K562 (cell line): ENCODE data around the gene RSPH9. TPM values are rescaled to one million over a fixed set of nuclear protein-coding genes. Genes with fewer than 3 reads are reported as not detected.

Experiments used
- ARID1B ChIP-seq: fragments of 450-650 bp; IDR thresholded peaks from 2 replicates; pipeline ENCODE4 v1.6.1; 2016; ENCODE audit warnings: antibody characterized with exemption, mild to moderate bottlenecking, inconsistent platforms
- COPS2 ChIP-seq: fragments of 450-650 bp; conservative IDR thresholded peaks from 2 replicates; pipeline ENCODE4 v1.6.1; 2016; ENCODE audit warnings: mild to moderate bottlenecking, moderate library complexity
- ETV5 ChIP-seq: sonication (generic); formaldehyde crosslinking; IDR thresholded peaks from 2 replicates; pipeline ENCODE4 v1.4.0; 2020; ENCODE audit warnings: low read depth, mild to moderate bottlenecking, missing genetic modification reagents
- GABPB2 ChIP-seq: fragments of 250-450 bp; sonication (Bioruptor Pico); conservative IDR thresholded peaks from 2 replicates; pipeline ENCODE4 v1.5.1; 2021; ENCODE audit warnings: mild to moderate bottlenecking
- HDAC2 ChIP-seq: fragments of 450-650 bp; IDR thresholded peaks from 2 replicates; pipeline ENCODE4 v1.6.1; 2016; ENCODE audit warnings: mild to moderate bottlenecking
- HES1 ChIP-seq: fragments of 450-650 bp; IDR thresholded peaks from 2 replicates; pipeline ENCODE4 v1.6.1; 2016; ENCODE audit warnings: low read depth, mild to moderate bottlenecking, moderate library complexity
- HNRNPK ChIP-seq: fragments of 200-400 bp; formaldehyde crosslinking; IDR thresholded peaks from one replicate; pipeline ENCODE4 v1.6.1; 2018; ENCODE audit warnings: mild to moderate bottlenecking, low read depth, low read length; ENCODE audit not compliant: poor library complexity, severe bottlenecking
- HNRNPL ChIP-seq: fragments of 200-400 bp; formaldehyde crosslinking; IDR thresholded peaks from 2 replicates; pipeline ENCODE4 v1.6.1; 2017; ENCODE audit warnings: low read depth, mild to moderate bottlenecking, low read length
- HNRNPLL ChIP-seq: fragments of 200-400 bp; formaldehyde crosslinking; IDR thresholded peaks from 2 replicates; pipeline ENCODE4 v1.6.1; 2017; ENCODE audit warnings: low read length, low read depth, mild to moderate bottlenecking; ENCODE audit not compliant: poor library complexity, severe bottlenecking
- MEIS2 ChIP-seq: fragments of 450-650 bp; IDR thresholded peaks from 2 replicates; pipeline ENCODE4 v1.6.1; 2014; ENCODE audit warnings: mild to moderate bottlenecking; ENCODE audit not compliant: partially characterized antibody
- RAD51 ChIP-seq: fragments of 450-650 bp; IDR thresholded peaks from 2 replicates; pipeline ENCODE4 v1.7.1; 2016; ENCODE audit warnings: low read depth, mild to moderate bottlenecking, borderline replicate concordance
- RERE ChIP-seq: sonication (generic); formaldehyde crosslinking; IDR thresholded peaks from 2 replicates; pipeline ENCODE4 v1.8.0; 2023; ENCODE audit warnings: missing genetic modification reagents, mild to moderate bottlenecking, borderline replicate concordance
- STAT5A ChIP-seq: IDR thresholded peaks from 2 replicates; pipeline ENCODE4 v1.6.1; 2012; ENCODE audit warnings: low read length, inconsistent platforms, borderline replicate concordance
- TOE1 ChIP-seq, 2 experiments: fragments of 450-650 bp in 1 of 2; sonication (generic) in 1 of 2; formaldehyde crosslinking in 1 of 2; IDR thresholded peaks; 2 replicates each; pipeline versions ENCODE4 v1.7.1 to v1.8.0; 2016 to 2022; ENCODE audit warnings: borderline replicate concordance in 2 of 2, mild to moderate bottlenecking in 2 of 2, antibody characterized with exemption in 1 of 2, inconsistent platforms in 1 of 2, low read depth in 1 of 2, missing genetic modification reagents in 1 of 2, moderate library complexity in 1 of 2
- ZBTB7A ChIP-seq: IDR thresholded peaks from 2 replicates; pipeline ENCODE4 v1.6.1; 2011; ENCODE audit warnings: low read depth, mild to moderate bottlenecking, low read length, moderate library complexity, borderline replicate concordance; ENCODE audit not compliant: control insufficient read depth
- ZNF592 ChIP-seq: fragments of 450-650 bp; IDR thresholded peaks from 2 replicates; pipeline ENCODE4 v1.6.1; 2017; ENCODE audit warnings: antibody characterized with exemption, mild to moderate bottlenecking
- ZNF707 ChIP-seq: fragments of 250-450 bp; sonication (Bioruptor Pico); conservative IDR thresholded peaks from 2 replicates; pipeline ENCODE4 v1.8.0; 2022; ENCODE audit warnings: inconsistent platforms, mild to moderate bottlenecking, moderate library complexity
- polyA plus RNA-seq, 8 experiments: library from polyadenylated mRNA; depleted of rRNA in 4 of 8; stranded (reverse) in 5 of 8; unstranded in 3 of 8; fragments of >200 nt; fragmentation: Nextera tagmentation in 2 of 8; fragmentation: Illumina TruSeq in 1 of 8; extraction: Ambion mirVana in 2 of 8; extraction: Trizol in 1 of 8; gene quantifications; 2 replicates each; pipeline versions ENCODE4 v1.2.1 to v1.2.3, GENCODE V29; 2011 to 2014; ENCODE audit warnings: inconsistent platforms in 1 of 8, missing spikeins in 1 of 8
- total RNA-seq, 7 experiments: library from RNA; depleted of rRNA in 6 of 7; stranded (reverse); fragments of >200 nt in 6 of 7; fragmentation: Illumina TruSeq in 2 of 7; extraction: Trizol in 2 of 7; gene quantifications; 2 replicates each; pipeline versions ENCODE4 v1.2.1 to v1.2.3, GENCODE V29; 2011 to 2021; ENCODE audit warnings: low replicate concordance in 1 of 7

Gene RSPH9
- total and polyA plus RNA-seq, 9 of the 15 experiments (the other 6 are each of a cell fraction or from before 2014, with no cell fraction given), result 0.05 to 0.60 (median 0.39) TPM; not detected in 6

GRCh38 chr6:43630980-43631619 lies 13.7 kb upstream of the RSPH9 start (continued):
- peak; percentile 85 for TF ChIP-seq HES1
- peak; percentile 90; the same call in 1 of the 2 replicates for TF ChIP-seq HDAC2
- peak; percentile 98 for TF ChIP-seq STAT5A
- no peak for TF ChIP-seq HNRNPL
- no peak for TF ChIP-seq HNRNPLL
- TF ChIP-seq MEIS2, result peak; percentile 75
- peak; percentile 68; the same call in 1 of the 2 replicates for TF ChIP-seq RERE (CRISPR knock-in tag)
- TF ChIP-seq COPS2, result no peak
- peak; percentile 62 for TF ChIP-seq ZNF707 (CRISPR knock-in tag)
- no peak for TF ChIP-seq ZNF592
- TF ChIP-seq GABPB2, result no peak; the same call in 1 of the 2 replicates
- no peak for TF ChIP-seq HNRNPK
- peak; percentile 82 for TF ChIP-seq TOE1 (IDR thresholded peaks at IDR 0.05; ENCODE audit: borderline replicate concordance)
- no peak for TF ChIP-seq TOE1 (CRISPR knock-in tag; IDR thresholded peaks at IDR 0.05; ENCODE audit: borderline replicate concordance, low read depth)
- TF ChIP-seq ZBTB7A, result no peak
- peak; percentile 100 for TF ChIP-seq ARID1B
- peak; percentile 69; the same call in 1 of the 2 replicates for TF ChIP-seq RAD51
- TF ChIP-seq ETV5 (CRISPR knock-in tag), result peak; percentile 84
